Prostate gland (tissue), 2 donors: ENCODE data around the gene BEST3. TPM values are rescaled to one million over a fixed set of nuclear protein-coding genes. Genes with fewer than 3 reads are reported as not detected.

Source experiments
- DNase-seq: peaks from one replicate; pipeline ENCODE4 v3.0.0-alpha.2; 2019; ENCODE audit warnings: low spot score
- H3K27ac ChIP-seq, 2 donors: fragments of 200-600 bp; sonication (generic); 2 replicates each; pipeline ENCODE4 v1.5.1; 2017 to 2019
- H3K27me3 ChIP-seq: fragments of 200-600 bp; sonication (generic); replicated peaks from 2 replicates; pipeline ENCODE4 v1.5.1; 2019; ENCODE audit not compliant: insufficient read depth
- H3K36me3 ChIP-seq, 2 donors: fragments of 200-600 bp; sonication (generic); 1 replicate in 1 of 2; 2 replicates in 1 of 2; pipeline versions ENCODE4 v1.5.1 to v1.8.1; 2017 to 2019
- H3K4me1 ChIP-seq: fragments of 200-600 bp; sonication (generic); replicated peaks from 2 replicates; pipeline ENCODE4 v1.5.1; 2019
- H3K4me3 ChIP-seq, 2 donors: fragments of 200-600 bp; sonication (generic); 2 replicates each; pipeline ENCODE4 v1.5.1; 2017 to 2019
- H3K9me3 ChIP-seq: fragments of 200-600 bp; sonication (generic); 2 replicates; pipeline ENCODE4 v1.5.1; 2017
- POLR2A ChIP-seq: fragments of 450-650 bp; IDR thresholded peaks from one replicate; pipeline ENCODE4 v1.6.1; 2016; ENCODE audit warnings: antibody characterized with exemption, mild to moderate bottlenecking
- POLR2AphosphoS5 ChIP-seq: sonication (generic); formaldehyde crosslinking; IDR thresholded peaks from one replicate; pipeline ENCODE4 v1.6.1; 2017; ENCODE audit warnings: antibody characterized with exemption
- WGBS: methylation state at CpG from one replicate; pipeline ENCODE4 v1.1.5; 2018; 5-methylcytosine and 5-hydroxymethylcytosine counted together
- intact Hi-C: fragments of 100-400 bp; cut with DNase I; formaldehyde crosslinking; loops from one replicate; pipeline ENCODE4 v1.14.2; 2022
- total RNA-seq, 2 donors: library from RNA; depleted of rRNA; stranded (reverse); fragments of >200 nt; gene quantifications; one replicate each; pipeline ENCODE4 v1.1.0, GENCODE V29; 2016
- TF ChIP-seq, protein P1 (sequence below), 4 experiments: fragments of 200-600 bp in 2 of 4; fragments of 450-650 bp in 2 of 4; sonication (generic) in 2 of 4; IDR thresholded peaks; 1 replicate in 3 of 4; 2 replicates in 1 of 4; pipeline ENCODE4 v1.5.1; 2016 to 2019; ENCODE audit warnings: antibody characterized with exemption in 4 of 4, mild to moderate bottlenecking in 2 of 4, moderate library complexity in 2 of 4

The BEST3 gene
- total RNA-seq, 2 donors from 2014 or later = 0.85 to 2.1 TPM

DNA sequence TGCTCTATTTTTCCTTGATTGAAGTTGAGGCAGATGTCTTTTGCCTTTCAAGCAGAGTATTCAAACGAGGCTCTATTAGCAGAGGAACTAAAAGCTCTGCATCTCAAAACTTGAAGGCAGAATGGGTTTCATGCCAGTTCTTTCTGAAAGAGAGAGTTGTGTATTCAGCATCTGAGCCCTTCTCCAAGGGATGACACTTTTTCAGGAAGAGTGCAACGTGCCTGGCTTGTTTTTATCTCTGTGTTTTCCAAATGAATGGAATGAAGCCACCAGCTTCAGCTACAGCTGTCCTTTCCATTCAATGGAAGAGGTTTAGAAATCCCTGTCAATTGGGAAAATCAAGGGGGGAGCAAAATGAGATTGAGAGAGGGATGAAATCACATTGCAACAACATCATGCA lies 14.6 kb downstream of the BEST3 start:
- WGBS = 22% methylated on average over 2 of the region's 2 CpGs
- peaks cover 8% of the 10 kb centered on the region for H3K4me1 ChIP-seq
- no peaks in the 10 kb centered on the region for H3K27me3 ChIP-seq
- intact Hi-C loops = no loop called here
- H3K36me3 ChIP-seq = no peaks in the 10 kb centered on the region
- no peak overlapping the region for H3K27ac ChIP-seq
- DNase-seq = no peak
- TF ChIP-seq, protein P1, sequence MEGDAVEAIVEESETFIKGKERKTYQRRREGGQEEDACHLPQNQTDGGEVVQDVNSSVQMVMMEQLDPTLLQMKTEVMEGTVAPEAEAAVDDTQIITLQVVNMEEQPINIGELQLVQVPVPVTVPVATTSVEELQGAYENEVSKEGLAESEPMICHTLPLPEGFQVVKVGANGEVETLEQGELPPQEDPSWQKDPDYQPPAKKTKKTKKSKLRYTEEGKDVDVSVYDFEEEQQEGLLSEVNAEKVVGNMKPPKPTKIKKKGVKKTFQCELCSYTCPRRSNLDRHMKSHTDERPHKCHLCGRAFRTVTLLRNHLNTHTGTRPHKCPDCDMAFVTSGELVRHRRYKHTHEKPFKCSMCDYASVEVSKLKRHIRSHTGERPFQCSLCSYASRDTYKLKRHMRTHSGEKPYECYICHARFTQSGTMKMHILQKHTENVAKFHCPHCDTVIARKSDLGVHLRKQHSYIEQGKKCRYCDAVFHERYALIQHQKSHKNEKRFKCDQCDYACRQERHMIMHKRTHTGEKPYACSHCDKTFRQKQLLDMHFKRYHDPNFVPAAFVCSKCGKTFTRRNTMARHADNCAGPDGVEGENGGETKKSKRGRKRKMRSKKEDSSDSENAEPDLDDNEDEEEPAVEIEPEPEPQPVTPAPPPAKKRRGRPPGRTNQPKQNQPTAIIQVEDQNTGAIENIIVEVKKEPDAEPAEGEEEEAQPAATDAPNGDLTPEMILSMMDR (IDR thresholded peaks at IDR 0.05) = no peak
- no peak for TF ChIP-seq POLR2A
- no peak for TF ChIP-seq POLR2AphosphoS5
- H3K9me3 ChIP-seq = no peaks in the 10 kb centered on the region
- no peak overlapping the region for H3K4me3 ChIP-seq

DNA sequence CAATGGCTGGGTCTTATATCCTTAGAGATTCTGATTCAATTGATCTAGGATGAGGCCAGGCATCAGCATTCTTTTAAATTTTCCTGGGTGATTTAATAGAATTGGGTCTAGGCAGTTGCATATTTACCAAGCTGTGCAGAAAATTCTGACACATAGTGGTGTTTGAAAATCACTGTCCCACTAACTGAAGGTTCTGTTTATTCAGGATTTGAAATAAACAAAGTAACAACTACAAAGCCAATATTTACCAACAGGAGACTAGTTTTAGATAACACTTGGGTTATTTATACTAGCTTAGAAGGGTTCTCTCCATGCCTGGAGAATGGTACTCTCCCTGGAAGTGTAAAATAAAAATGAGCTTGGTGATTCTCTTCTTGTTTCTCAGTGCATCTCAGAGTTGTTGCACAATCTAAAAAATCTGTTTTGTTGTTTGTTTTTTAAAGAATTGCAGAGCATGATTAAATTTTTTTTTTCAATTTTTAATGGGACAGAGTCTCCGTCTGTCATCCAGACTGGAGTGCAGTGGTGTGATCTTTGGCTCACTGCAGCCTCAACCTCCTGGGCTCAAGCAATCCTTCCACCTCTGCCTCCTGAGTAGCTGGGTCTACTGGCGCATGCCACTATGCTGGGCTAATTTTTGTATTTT lies 16.9 kb downstream of the BEST3 start:
- Histone ChIP-seq H3K4me3 (no peak overlapping the region), H3K4me1 (peaks cover 8% of the 10 kb centered on the region), H3K27ac (no peak overlapping the region), H3K27me3 (no peaks in the 10 kb centered on the region), H3K9me3 (no peaks in the 10 kb centered on the region), H3K36me3 (no peaks in the 10 kb centered on the region)
- TF ChIP-seq POLR2AphosphoS5 = no peak
- TF ChIP-seq, protein P1 (IDR thresholded peaks at IDR 0.05) = no peak
- intact Hi-C loops = no loop called here
- 66% methylated on average over 2 of the region's 2 CpGs for WGBS
- no peak for DNase-seq

DNA sequence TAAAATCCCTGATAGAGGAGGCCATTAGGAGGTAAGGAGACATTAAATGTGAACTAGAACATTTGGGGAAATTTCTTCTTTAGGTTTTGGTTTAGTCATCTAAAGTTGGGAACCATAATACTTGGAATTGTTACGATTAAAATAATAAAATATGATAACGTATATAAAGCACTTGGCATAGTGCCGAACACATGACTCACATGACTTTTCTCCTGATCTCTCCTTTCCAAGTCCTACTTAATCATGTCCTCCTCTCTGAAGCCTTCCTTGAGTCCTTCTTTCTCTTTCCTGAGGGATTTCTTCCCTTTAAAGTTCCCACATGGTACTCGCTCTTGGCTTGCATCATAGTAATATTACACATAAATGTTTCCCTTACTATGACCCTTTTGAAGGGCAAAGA lies 20.0 kb downstream of the BEST3 start:
- no peaks in the 10 kb centered on the region for H3K36me3 ChIP-seq
- DNase-seq = no peak
- no peak overlapping the region for H3K4me3 ChIP-seq
- 78% methylated on average over 4 of the region's 4 CpGs for WGBS
- H3K9me3 ChIP-seq = no peaks in the 10 kb centered on the region
- intact Hi-C loops = no loop called here
- H3K27ac ChIP-seq = no peak overlapping the region
- no peaks in the 10 kb centered on the region for H3K27me3 ChIP-seq
- peaks cover 4% of the 10 kb centered on the region for H3K4me1 ChIP-seq
- no peak for TF ChIP-seq POLR2A
- TF ChIP-seq, protein P1 (IDR thresholded peaks at IDR 0.05) = no peak
- no peak for TF ChIP-seq POLR2AphosphoS5

DNA sequence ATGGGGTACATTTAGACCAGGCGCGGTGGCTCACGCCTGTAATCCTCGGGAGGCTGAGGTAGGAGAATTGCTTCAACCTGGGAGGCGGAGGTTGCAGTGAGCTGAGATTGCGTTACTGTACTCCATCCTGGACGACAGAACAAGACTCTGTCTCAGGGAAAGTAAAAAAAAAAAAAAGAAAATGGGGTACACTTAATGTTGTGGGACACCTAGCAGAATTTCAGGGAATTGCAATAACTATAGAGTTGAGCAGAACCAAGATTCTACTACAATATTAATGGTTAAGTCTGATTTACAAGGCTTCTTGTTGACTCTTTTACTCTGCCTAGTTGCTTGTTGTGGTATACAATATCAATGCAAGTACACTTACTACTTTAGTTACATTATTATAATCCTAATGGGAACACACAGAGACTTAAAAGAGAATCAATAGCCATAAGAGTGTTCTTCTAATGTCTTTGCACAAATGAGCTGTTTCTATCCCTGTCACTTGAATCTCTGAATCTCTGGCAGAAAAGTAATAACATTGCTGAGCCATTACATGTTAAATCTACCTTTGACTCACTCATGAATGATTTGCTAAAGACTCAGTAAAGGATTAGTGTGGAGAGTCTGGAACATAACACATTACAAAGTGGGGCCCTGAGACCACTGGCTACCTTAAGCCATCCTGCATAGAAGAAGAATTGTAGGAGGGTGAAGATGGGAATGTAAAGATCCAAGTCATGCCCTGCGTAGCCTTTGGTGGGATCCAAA lies 22.7 kb downstream of the BEST3 start:
- Histone ChIP-seq H3K4me1 (no peaks in the 10 kb centered on the region), H3K27ac (no peak overlapping the region)

More for the DNA sequence above, 22.7 kb downstream of the BEST3 start:
- Histone ChIP-seq H3K27me3 (no peaks in the 10 kb centered on the region), H3K9me3 (no peaks in the 10 kb centered on the region), H3K4me3 (no peak overlapping the region), H3K36me3 (no peaks in the 10 kb centered on the region)
- DNase-seq = no peak
- intact Hi-C loops = no loop called here
- TF ChIP-seq POLR2A (no peak), POLR2AphosphoS5 (no peak)
- TF ChIP-seq, protein P1 (IDR thresholded peaks at IDR 0.05) = no peak
- WGBS = 91% methylated on average over 8 of the region's 8 CpGs
